Esophagus squamous epithelium (tissue), 5 donors: ENCODE measurements around the gene HLA-A. TPM values are rescaled to one million over a fixed set of nuclear protein-coding genes. Genes with fewer than 3 reads are reported as not detected.

Experiments used
- DNase-seq: peaks from one replicate; lab custom pipeline; 2025; lab: John Stamatoyannopoulos, UW
- H3K27ac ChIP-seq, 4 donors: fragments of 200-600 bp; sonication (generic); one replicate each; pipeline ENCODE4 v1.5.1; 2016 to 2019; ENCODE audit warnings: mild to moderate bottlenecking in 1 of 4
- H3K27me3 ChIP-seq, 4 donors: fragments of 200-600 bp; sonication (generic); 1 replicate in 3 of 4; 2 replicates in 1 of 4; pipeline versions ENCODE4 v1.5.1 to v1.6.0; 2017 to 2021; ENCODE audit warnings: antibody characterized with exemption in 1 of 4
- H3K36me3 ChIP-seq, 3 donors: fragments of 200-600 bp; sonication (generic); one replicate each; pipeline ENCODE4 v1.5.1; 2016 to 2019
- H3K4me1 ChIP-seq, 3 donors: fragments of 200-600 bp; sonication (generic); one replicate each; pipeline ENCODE4 v1.5.1; 2017 to 2019
- H3K4me3 ChIP-seq, 4 donors: fragments of 200-600 bp; sonication (generic); 1 replicate in 3 of 4; 2 replicates in 1 of 4; pipeline ENCODE4 v1.5.1; 2016 to 2019; ENCODE audit warnings: mild to moderate bottlenecking in 2 of 4, moderate library complexity in 1 of 4
- H3K9me3 ChIP-seq, 3 donors: fragments of 200-600 bp; sonication (generic); one replicate each; pipeline ENCODE4 v1.5.1; 2016 to 2019
- CTCF ChIP-seq, 6 experiments: fragments of 450-650 bp in 4 of 6; fragments of 200-600 bp in 2 of 6; sonication (generic) in 2 of 6; IDR thresholded peaks; one replicate each; pipeline ENCODE4 v1.5.1; 2016 to 2019; ENCODE audit warnings: antibody characterized with exemption in 6 of 6, mild to moderate bottlenecking in 4 of 6, moderate library complexity in 4 of 6
- POLR2A ChIP-seq, 4 donors: fragments of 450-650 bp; IDR thresholded peaks; one replicate each; pipeline ENCODE4 v1.6.1; 2017; ENCODE audit warnings: antibody characterized with exemption in 4 of 4, mild to moderate bottlenecking in 4 of 4, moderate library complexity in 3 of 4
- WGBS, 2 donors: methylation state at CpG; one replicate each; pipeline ENCODE4 v1.1.5; 2018; 5-methylcytosine and 5-hydroxymethylcytosine counted together
- intact Hi-C: fragments of 100-400 bp; cut with DNase I; formaldehyde crosslinking; loops from one replicate; pipeline ENCODE4 v1.15.0; 2022
- total RNA-seq, 4 donors: library from RNA; depleted of rRNA; stranded (reverse); fragments of >200 nt; gene quantifications; one replicate each; pipeline ENCODE4 v1.1.0, GENCODE V29; 2016
- donor health status: DM: yes; HTN: yes; CAD: no.

The HLA-A gene
- total RNA-seq, 4 donors from 2014 or later, result 182 to 1,095 (median 304) TPM

GRCh38 chr6:29916741-29917140 is 25.6 kb upstream of the HLA-A start:
- TF ChIP-seq CTCF (IDR thresholded peaks at IDR 0.05) (no peak), POLR2A (IDR thresholded peaks at IDR 0.05) (no peak)
- Histone ChIP-seq H3K27me3 (no peaks in the 10 kb centered on the region), H3K27ac (no peak overlapping the region), H3K4me1 (no peaks in the 10 kb centered on the region), H3K36me3 (no peaks in the 10 kb centered on the region), H3K9me3 (no peaks in the 10 kb centered on the region), H3K4me3 (no peak overlapping the region)
- intact Hi-C loops, result no loop called here
- DNase-seq, result no peak
- WGBS, 2 donors, result 20 to 89% methylated on average over 1 of the region's 1 CpG

GRCh38 chr6:29917857-29918256 is 24.5 kb upstream of the HLA-A start:
- DNase-seq, result no peak
- Histone ChIP-seq H3K9me3 (no peaks in the 10 kb centered on the region), H3K27ac (no peak overlapping the region), H3K36me3 (no peaks in the 10 kb centered on the region), H3K4me1 (no peaks in the 10 kb centered on the region), H3K27me3 (no peaks in the 10 kb centered on the region), H3K4me3 (no peak overlapping the region)
- WGBS, 2 donors, result 59 to 70% methylated on average over 2 of the region's 2 CpGs
- TF ChIP-seq CTCF (IDR thresholded peaks at IDR 0.05) (no peak), POLR2A (IDR thresholded peaks at IDR 0.05) (no peak)
- intact Hi-C loops, result no loop called here

- DNase-seq, result no peak
- H3K27ac ChIP-seq, result no peak overlapping the region
- H3K27me3 ChIP-seq, result no peaks in the 10 kb centered on the region
- no peaks in the 10 kb centered on the region for H3K36me3 ChIP-seq
- TF ChIP-seq POLR2A (IDR thresholded peaks at IDR 0.05) (no peak), CTCF (IDR thresholded peaks at IDR 0.05) (no peak)
- intact Hi-C loops, result no loop called here
- H3K4me1 ChIP-seq, result no peaks in the 10 kb centered on the region
- no peak overlapping the region for H3K4me3 ChIP-seq
- 36 to 52% methylated on average over 1 of the region's 1 CpG for WGBS, 2 donors
- H3K9me3 ChIP-seq, result no peaks in the 10 kb centered on the region
These were observed 22.6 kb upstream of the HLA-A start for GRCh38 chr6:29919506-29920445.

GRCh38 chr6:29924287-29924686 is 18.0 kb upstream of the HLA-A start:
- no peak for DNase-seq
- 85 to 100% methylated on average over 2 of the region's 3 CpGs for WGBS, 2 donors
- Histone ChIP-seq H3K4me3 (no peak overlapping the region), H3K27me3 (no peaks in the 10 kb centered on the region), H3K27ac (no peak overlapping the region), H3K4me1 (no peaks in the 10 kb centered on the region), H3K36me3 (no peaks in the 10 kb centered on the region), H3K9me3 (no peaks in the 10 kb centered on the region)
- TF ChIP-seq CTCF (IDR thresholded peaks at IDR 0.05) (no peak), POLR2A (IDR thresholded peaks at IDR 0.05) (no peak)
- intact Hi-C loops, result no loop called here

GRCh38 chr6:29924731-29925130 is 17.6 kb upstream of the HLA-A start:
- 12 to 53% methylated on average over 3 of the region's 3 CpGs for WGBS, 2 donors
- no peaks in the 10 kb centered on the region for H3K27me3 ChIP-seq
- intact Hi-C loops, result no loop called here
- no peak for TF ChIP-seq CTCF (IDR thresholded peaks at IDR 0.05)
- TF ChIP-seq POLR2A (IDR thresholded peaks at IDR 0.05), result no peak
- H3K36me3 ChIP-seq, result no peaks in the 10 kb centered on the region
- no peaks in the 10 kb centered on the region for H3K9me3 ChIP-seq
- H3K27ac ChIP-seq, result no peak overlapping the region
- DNase-seq, result no peak
- no peak overlapping the region for H3K4me3 ChIP-seq
- H3K4me1 ChIP-seq, result no peaks in the 10 kb centered on the region
